ENCODE measurements around the gene CLEC5A.

The CLEC5A gene

GRCh38 chr7:141949911-141950310 is 3.1 kb upstream of the CLEC5A start:
- 93 to 95% methylated on average over 3 of the region's 3 CpGs for WGBS, 2 experiments
- Histone ChIP-seq H3K27me3 (ENCODE audit: control insufficient read depth, insufficient read depth, low read length, poor library complexity, severe bottlenecking) (no peaks in the 10 kb centered on the region), H3K9me3 (ENCODE audit: control insufficient read depth, low read length) (no peaks in the 10 kb centered on the region), H3K4me1 (ENCODE audit: control insufficient read depth, insufficient read depth, low read length) (no peaks in the 10 kb centered on the region), H3K27ac (ENCODE audit: insufficient read depth, low read depth, low read length, poor library complexity, severe bottlenecking) (no peak overlapping the region), H3K4me3 (ENCODE audit: insufficient read depth, low read depth, low read length) (no peak overlapping the region), H3K36me3 (ENCODE audit: control insufficient read depth, insufficient read depth, low read length) (no peaks in the 10 kb centered on the region)

- no peaks in the 10 kb centered on the region for H3K27me3 ChIP-seq (ENCODE audit: control insufficient read depth, insufficient read depth, low read length, poor library complexity, severe bottlenecking)
- no peak overlapping the region for H3K27ac ChIP-seq (ENCODE audit: insufficient read depth, low read depth, low read length, poor library complexity, severe bottlenecking)
- 89 to 92% methylated on average over 2 of the region's 2 CpGs for WGBS, 2 experiments
- no peaks in the 10 kb centered on the region for H3K4me1 ChIP-seq (ENCODE audit: control insufficient read depth, insufficient read depth, low read length)
- H3K9me3 ChIP-seq (ENCODE audit: control insufficient read depth, low read length) = no peaks in the 10 kb centered on the region
- no peak overlapping the region for H3K4me3 ChIP-seq (ENCODE audit: insufficient read depth, low read depth, low read length)
- H3K36me3 ChIP-seq (ENCODE audit: control insufficient read depth, insufficient read depth, low read length) = no peaks in the 10 kb centered on the region
These were observed 2.7 kb upstream of the CLEC5A start for GRCh38 chr7:141949451-141949850.

- no peak overlapping the region for H3K4me3 ChIP-seq (ENCODE audit: insufficient read depth, low read depth, low read length)
- no peaks in the 10 kb centered on the region for H3K36me3 ChIP-seq (ENCODE audit: control insufficient read depth, insufficient read depth, low read length)
- H3K9me3 ChIP-seq (ENCODE audit: control insufficient read depth, low read length) = no peaks in the 10 kb centered on the region
- H3K27ac ChIP-seq (ENCODE audit: insufficient read depth, low read depth, low read length, poor library complexity, severe bottlenecking) = no peak overlapping the region
- H3K4me1 ChIP-seq (ENCODE audit: control insufficient read depth, insufficient read depth, low read length) = no peaks in the 10 kb centered on the region
- WGBS, 2 experiments = 88 to 93% methylated on average over 2 of the region's 2 CpGs
- H3K27me3 ChIP-seq (ENCODE audit: control insufficient read depth, insufficient read depth, low read length, poor library complexity, severe bottlenecking) = no peaks in the 10 kb centered on the region
These were observed 2.2 kb upstream of the CLEC5A start for GRCh38 chr7:141949021-141949420.

- Histone ChIP-seq H3K4me3 (ENCODE audit: insufficient read depth, low read depth, low read length) (no peak overlapping the region), H3K9me3 (ENCODE audit: control insufficient read depth, low read length) (no peaks in the 10 kb centered on the region), H3K27me3 (ENCODE audit: control insufficient read depth, insufficient read depth, low read length, poor library complexity, severe bottlenecking) (no peaks in the 10 kb centered on the region), H3K36me3 (ENCODE audit: control insufficient read depth, insufficient read depth, low read length) (no peaks in the 10 kb centered on the region), H3K27ac (ENCODE audit: insufficient read depth, low read depth, low read length, poor library complexity, severe bottlenecking) (no peak overlapping the region), H3K4me1 (ENCODE audit: control insufficient read depth, insufficient read depth, low read length) (no peaks in the 10 kb centered on the region)
- WGBS, 2 experiments = 90 to 95% methylated on average over 3 of the region's 3 CpGs
These were observed 1.4 kb downstream of the CLEC5A start for GRCh38 chr7:141945356-141945755.

GRCh38 chr7:141944811-141945210 is 2.0 kb downstream of the CLEC5A start:
- Histone ChIP-seq H3K27ac (ENCODE audit: insufficient read depth, low read depth, low read length, poor library complexity, severe bottlenecking) (no peak overlapping the region), H3K27me3 (ENCODE audit: control insufficient read depth, insufficient read depth, low read length, poor library complexity, severe bottlenecking) (no peaks in the 10 kb centered on the region), H3K9me3 (ENCODE audit: control insufficient read depth, low read length) (no peaks in the 10 kb centered on the region), H3K36me3 (ENCODE audit: control insufficient read depth, insufficient read depth, low read length) (no peaks in the 10 kb centered on the region), H3K4me3 (ENCODE audit: insufficient read depth, low read depth, low read length) (no peak overlapping the region), H3K4me1 (ENCODE audit: control insufficient read depth, insufficient read depth, low read length) (no peaks in the 10 kb centered on the region)
- 92 to 100% methylated on average over 3 of the region's 3 CpGs for WGBS, 2 experiments

- Histone ChIP-seq H3K27me3 (ENCODE audit: control insufficient read depth, insufficient read depth, low read length, poor library complexity, severe bottlenecking) (no peaks in the 10 kb centered on the region), H3K4me1 (ENCODE audit: control insufficient read depth, insufficient read depth, low read length) (no peaks in the 10 kb centered on the region), H3K36me3 (ENCODE audit: control insufficient read depth, insufficient read depth, low read length) (no peaks in the 10 kb centered on the region), H3K4me3 (ENCODE audit: insufficient read depth, low read depth, low read length) (no peak overlapping the region), H3K9me3 (ENCODE audit: control insufficient read depth, low read length) (no peaks in the 10 kb centered on the region), H3K27ac (ENCODE audit: insufficient read depth, low read depth, low read length, poor library complexity, severe bottlenecking) (no peak overlapping the region)
- 88 to 91% methylated on average over 1 of the region's 1 CpG for WGBS, 2 experiments
These were observed 2.9 kb downstream of the CLEC5A start for GRCh38 chr7:141943846-141944245.

- Histone ChIP-seq H3K4me1 (ENCODE audit: control insufficient read depth, insufficient read depth, low read length) (no peaks in the 10 kb centered on the region), H3K36me3 (ENCODE audit: control insufficient read depth, insufficient read depth, low read length) (no peaks in the 10 kb centered on the region), H3K9me3 (ENCODE audit: control insufficient read depth, low read length) (no peaks in the 10 kb centered on the region), H3K4me3 (ENCODE audit: insufficient read depth, low read depth, low read length) (no peak overlapping the region), H3K27ac (ENCODE audit: insufficient read depth, low read depth, low read length, poor library complexity, severe bottlenecking) (no peak overlapping the region), H3K27me3 (ENCODE audit: control insufficient read depth, insufficient read depth, low read length, poor library complexity, severe bottlenecking) (no peaks in the 10 kb centered on the region)
- WGBS, 2 experiments = 84 to 92% methylated on average over 2 of the region's 3 CpGs
These were observed 5.7 kb downstream of the CLEC5A start for GRCh38 chr7:141941075-141941474.

GRCh38 chr7:141930211-141930610 is 16.6 kb downstream of the CLEC5A start:
- Histone ChIP-seq H3K27me3 (ENCODE audit: control insufficient read depth, insufficient read depth, low read length, poor library complexity, severe bottlenecking) (no peaks in the 10 kb centered on the region), H3K27ac (ENCODE audit: insufficient read depth, low read depth, low read length, poor library complexity, severe bottlenecking) (no peak overlapping the region), H3K36me3 (ENCODE audit: control insufficient read depth, insufficient read depth, low read length) (no peaks in the 10 kb centered on the region), H3K4me3 (ENCODE audit: insufficient read depth, low read depth, low read length) (no peak overlapping the region), H3K9me3 (ENCODE audit: control insufficient read depth, low read length) (no peaks in the 10 kb centered on the region), H3K4me1 (ENCODE audit: control insufficient read depth, insufficient read depth, low read length) (no peaks in the 10 kb centered on the region)
- WGBS, 2 experiments = 88 to 91% methylated on average over 5 of the region's 5 CpGs

GRCh38 chr7:141928845-141929195 is 18.0 kb downstream of the CLEC5A start:
- Histone ChIP-seq H3K4me1 (ENCODE audit: control insufficient read depth, insufficient read depth, low read length) (no peaks in the 10 kb centered on the region), H3K27me3 (ENCODE audit: control insufficient read depth, insufficient read depth, low read length, poor library complexity, severe bottlenecking) (no peaks in the 10 kb centered on the region), H3K4me3 (ENCODE audit: insufficient read depth, low read depth, low read length) (no peak overlapping the region), H3K36me3 (ENCODE audit: control insufficient read depth, insufficient read depth, low read length) (no peaks in the 10 kb centered on the region), H3K27ac (ENCODE audit: insufficient read depth, low read depth, low read length, poor library complexity, severe bottlenecking) (no peak overlapping the region), H3K9me3 (ENCODE audit: control insufficient read depth, low read length) (no peaks in the 10 kb centered on the region)
- WGBS, 2 experiments = 91 to 98% methylated on average over 3 of the region's 3 CpGs

GRCh38 chr7:141928146-141928844 is 18.5 kb downstream of the CLEC5A start:
- H3K4me3 ChIP-seq (ENCODE audit: insufficient read depth, low read depth, low read length) = no peak overlapping the region
- no peaks in the 10 kb centered on the region for H3K4me1 ChIP-seq (ENCODE audit: control insufficient read depth, insufficient read depth, low read length)
- no peaks in the 10 kb centered on the region for H3K27me3 ChIP-seq (ENCODE audit: control insufficient read depth, insufficient read depth, low read length, poor library complexity, severe bottlenecking)
- H3K36me3 ChIP-seq (ENCODE audit: control insufficient read depth, insufficient read depth, low read length) = no peaks in the 10 kb centered on the region
- WGBS, 2 experiments = 88 to 93% methylated on average over 2 of the region's 2 CpGs
- no peak overlapping the region for H3K27ac ChIP-seq (ENCODE audit: insufficient read depth, low read depth, low read length, poor library complexity, severe bottlenecking)
- H3K9me3 ChIP-seq (ENCODE audit: control insufficient read depth, low read length) = no peaks in the 10 kb centered on the region

- 85 to 88% methylated on average over 1 of the region's 1 CpG for WGBS, 2 experiments
- H3K4me1 ChIP-seq (ENCODE audit: control insufficient read depth, insufficient read depth, low read length) = no peaks in the 10 kb centered on the region
- no peak overlapping the region for H3K27ac ChIP-seq (ENCODE audit: insufficient read depth, low read depth, low read length, poor library complexity, severe bottlenecking)
- no peaks in the 10 kb centered on the region for H3K9me3 ChIP-seq (ENCODE audit: control insufficient read depth, low read length)
- no peak overlapping the region for H3K4me3 ChIP-seq (ENCODE audit: insufficient read depth, low read depth, low read length)
- no peaks in the 10 kb centered on the region for H3K36me3 ChIP-seq (ENCODE audit: control insufficient read depth, insufficient read depth, low read length)
- no peaks in the 10 kb centered on the region for H3K27me3 ChIP-seq (ENCODE audit: control insufficient read depth, insufficient read depth, low read length, poor library complexity, severe bottlenecking)
These were observed 26.5 kb downstream of the CLEC5A start for GRCh38 chr7:141920281-141920680.
